SH-SY5Y (cell line): ENCODE data around the gene NTSR1.

ENCODE experiments used
- GATA2 ChIP-seq: IDR thresholded peaks from 2 replicates; pipeline ENCODE4 v1.6.1; 2011; ENCODE audit warnings: mild to moderate bottlenecking, low read depth, low read length
- GATA3 ChIP-seq: IDR thresholded peaks from 2 replicates; pipeline ENCODE4 v1.6.1; 2011; ENCODE audit warnings: low read depth, mild to moderate bottlenecking, low read length, moderate library complexity

GRCh38 chr20:62759981-62760431, 51.4 kb downstream of the NTSR1 start:
- TF ChIP-seq GATA2 (no peak), GATA3 (no peak)
